MV-4-11 (cell line): ENCODE measurements around the gene DNAJC30.

Experiments used
- DNase-seq: peaks from one replicate; lab custom pipeline; 2025; lab: John Stamatoyannopoulos, UW

The DNAJC30 gene

DNA sequence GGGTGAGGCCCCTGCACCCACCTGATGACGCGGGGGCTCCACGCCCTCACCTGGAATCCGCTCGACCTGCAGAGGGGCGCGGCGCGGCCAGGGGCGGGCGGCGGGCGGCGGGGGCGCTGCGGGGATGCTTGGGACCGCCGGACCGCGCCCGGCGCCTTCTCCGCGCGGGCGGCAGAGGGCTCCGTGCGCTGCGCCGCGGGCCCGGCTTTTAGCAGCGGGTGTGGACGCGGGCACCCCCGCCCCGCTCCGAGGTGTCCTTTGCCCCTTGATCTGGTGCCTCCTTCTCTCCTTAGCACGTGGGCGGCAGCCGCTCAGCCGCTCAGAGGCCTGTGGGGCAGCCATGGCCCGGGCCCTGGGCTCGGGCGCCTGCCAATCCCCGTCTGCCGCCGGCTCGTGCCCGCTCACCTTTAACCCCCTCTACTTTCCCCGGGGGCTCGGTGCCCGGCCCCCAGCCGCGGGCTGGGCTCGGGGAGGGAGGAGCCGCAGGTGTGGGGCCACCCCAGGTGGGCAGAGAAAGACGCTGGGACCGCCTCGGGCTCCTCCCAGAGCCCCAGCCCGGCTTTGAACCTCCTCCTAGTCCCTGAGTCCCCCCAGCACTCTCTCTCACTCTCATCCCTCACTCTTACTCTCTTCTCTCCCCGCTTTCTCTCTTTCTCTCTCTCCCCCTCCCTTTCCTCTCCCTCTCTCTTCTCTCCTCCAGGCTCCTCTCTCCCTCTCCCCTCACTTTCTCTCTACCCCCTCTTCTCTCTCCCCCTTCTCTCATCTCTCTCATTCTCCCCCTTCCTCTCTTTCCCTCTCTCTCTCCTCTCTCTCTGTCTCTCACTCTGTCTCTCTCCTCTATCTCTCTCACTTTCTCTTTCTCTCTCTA is 35.3 kb downstream of the DNAJC30 start:
- no peak for DNase-seq

DNA sequence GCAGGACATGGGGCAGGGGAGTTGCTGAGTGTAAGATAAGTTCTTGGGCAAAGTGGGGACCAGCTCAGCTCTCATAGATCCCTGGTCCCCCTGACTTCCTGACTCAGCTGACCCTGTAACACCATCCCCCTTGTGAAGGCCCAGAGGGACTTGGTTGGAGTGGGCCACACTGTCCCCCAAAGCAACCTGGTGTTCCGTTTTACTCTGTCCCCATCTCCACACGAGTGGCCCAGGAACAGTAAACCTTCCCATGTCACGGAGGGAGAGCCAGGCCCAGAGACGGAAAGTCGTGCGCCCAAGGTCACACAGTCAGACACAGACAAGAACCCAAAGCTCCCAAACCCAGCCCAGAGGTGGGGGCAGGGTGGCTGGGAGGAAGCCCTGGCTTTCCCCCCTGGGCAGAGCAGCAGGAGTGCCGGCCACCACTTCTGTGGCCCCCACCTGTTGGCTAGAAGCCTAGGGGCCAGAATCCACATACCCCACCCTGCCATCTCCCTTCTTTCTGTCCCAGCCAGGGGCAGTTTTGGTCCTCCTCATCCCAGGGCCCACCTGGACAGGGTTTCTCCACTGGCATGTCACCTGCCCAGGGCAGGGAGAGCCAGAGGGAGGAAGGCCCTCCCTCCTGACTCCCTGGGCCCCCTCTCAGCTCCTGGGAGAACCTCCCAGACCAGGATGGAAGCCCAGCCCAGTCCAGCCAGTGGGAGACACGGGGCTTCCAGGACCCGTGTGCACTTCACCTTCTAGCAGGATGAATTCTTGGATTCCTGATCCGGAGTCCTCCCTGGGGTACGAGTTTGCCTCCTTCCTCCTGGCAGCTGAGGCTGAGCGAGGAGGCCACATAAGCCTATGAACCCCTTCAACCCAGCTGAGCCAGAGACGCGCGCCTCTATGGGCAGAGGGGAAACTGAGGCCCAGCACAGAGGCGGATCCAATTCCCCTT is 36.2 kb downstream of the DNAJC30 start:
- no peak for DNase-seq

DNA sequence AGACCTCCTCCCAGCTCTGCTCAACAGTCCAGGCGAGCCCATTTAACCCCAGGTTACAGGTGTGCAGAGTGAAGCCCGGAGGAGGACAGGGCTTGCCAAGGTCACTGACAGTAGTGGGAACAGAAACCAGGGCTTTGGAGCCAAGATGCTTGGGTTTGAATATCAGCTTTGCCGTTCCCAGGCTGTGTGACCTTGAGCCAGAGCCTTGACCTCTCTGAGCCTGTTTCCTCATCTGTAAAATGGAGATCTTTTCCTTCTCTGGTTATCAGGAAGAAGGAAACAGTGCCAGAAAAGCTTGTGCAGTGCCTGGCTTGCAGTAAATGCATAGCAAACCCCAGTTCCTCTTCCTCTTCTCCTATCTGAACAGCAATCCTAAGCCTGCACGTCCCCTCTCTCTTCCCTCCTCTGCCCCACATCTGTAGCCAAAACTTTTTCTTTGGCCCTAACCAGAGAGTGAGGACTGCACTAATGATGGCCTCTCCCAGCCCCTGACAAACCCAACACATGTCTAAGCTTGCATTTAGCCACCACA is 37.5 kb downstream of the DNAJC30 start:
- DNase-seq = peak; percentile 78

DNA sequence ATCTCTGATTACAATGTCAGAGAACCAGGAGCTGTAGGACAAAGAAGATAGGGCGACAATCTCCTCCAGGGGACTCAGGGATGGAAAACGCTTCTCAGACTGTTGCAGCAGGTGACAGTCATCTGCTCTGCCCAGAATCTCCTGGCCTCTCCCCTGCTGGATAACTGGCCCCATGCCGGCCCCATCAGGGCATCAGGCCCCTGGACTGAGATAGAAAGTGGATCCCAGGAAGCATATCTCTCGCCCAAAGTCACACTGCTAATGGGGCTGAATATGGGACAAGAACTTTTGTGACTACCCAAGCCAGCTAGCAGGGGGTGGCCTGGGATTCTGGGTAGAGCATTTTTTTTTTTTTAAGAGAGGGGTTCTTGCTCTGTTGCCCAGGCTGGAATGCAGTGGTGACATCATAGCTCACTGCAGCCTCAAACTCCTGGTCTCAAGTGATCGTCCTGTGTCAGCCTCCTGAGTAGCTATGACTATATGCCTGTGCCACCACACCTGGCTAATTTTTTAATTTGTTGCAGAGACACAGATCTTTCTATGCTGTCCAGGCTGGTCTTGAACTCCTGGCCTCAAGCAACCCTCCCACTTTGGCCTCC is 38.5 kb downstream of the DNAJC30 start:
- DNase-seq = no peak

DNA sequence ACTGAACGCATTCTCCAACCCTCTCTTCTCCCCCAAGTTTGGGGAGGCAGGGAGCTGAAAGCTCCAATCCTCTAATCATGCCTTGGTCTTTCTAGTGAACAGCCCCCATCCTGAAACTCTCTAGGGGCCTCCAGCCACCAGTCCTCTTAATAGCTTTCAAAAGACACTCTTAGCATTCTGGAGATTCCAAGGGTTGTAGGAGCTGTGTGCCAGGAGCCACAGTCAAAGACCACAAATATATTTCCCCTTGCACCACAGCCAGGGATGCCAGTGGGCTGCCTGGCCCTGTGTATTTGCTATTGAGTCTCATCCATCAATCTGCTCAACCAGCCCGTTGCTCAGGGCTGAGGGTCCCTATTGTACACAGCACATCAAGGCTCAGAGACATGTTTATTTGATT is 40.4 kb downstream of the DNAJC30 start:
- DNase-seq = no peak

DNA sequence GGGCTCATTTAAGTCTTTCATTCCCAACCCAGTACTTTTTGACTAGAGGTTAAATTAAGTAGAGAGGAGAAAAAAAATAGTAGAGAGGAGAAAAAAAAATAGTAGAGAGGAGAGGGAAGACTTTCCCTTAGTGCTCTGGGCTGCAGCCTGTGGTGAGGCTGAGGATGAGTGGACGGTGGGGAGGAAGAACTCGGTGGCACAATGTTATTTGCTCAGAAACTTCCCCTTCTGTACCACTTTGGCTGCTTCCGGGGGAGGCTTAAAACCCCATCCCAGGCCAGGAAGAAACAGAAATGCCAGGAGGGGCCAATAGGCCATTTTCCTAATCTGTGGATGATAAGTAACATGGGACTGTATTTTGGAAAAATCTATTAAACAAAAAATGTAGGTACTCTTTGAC is 44.3 kb downstream of the DNAJC30 start:
- peak; percentile 57 for DNase-seq

DNA sequence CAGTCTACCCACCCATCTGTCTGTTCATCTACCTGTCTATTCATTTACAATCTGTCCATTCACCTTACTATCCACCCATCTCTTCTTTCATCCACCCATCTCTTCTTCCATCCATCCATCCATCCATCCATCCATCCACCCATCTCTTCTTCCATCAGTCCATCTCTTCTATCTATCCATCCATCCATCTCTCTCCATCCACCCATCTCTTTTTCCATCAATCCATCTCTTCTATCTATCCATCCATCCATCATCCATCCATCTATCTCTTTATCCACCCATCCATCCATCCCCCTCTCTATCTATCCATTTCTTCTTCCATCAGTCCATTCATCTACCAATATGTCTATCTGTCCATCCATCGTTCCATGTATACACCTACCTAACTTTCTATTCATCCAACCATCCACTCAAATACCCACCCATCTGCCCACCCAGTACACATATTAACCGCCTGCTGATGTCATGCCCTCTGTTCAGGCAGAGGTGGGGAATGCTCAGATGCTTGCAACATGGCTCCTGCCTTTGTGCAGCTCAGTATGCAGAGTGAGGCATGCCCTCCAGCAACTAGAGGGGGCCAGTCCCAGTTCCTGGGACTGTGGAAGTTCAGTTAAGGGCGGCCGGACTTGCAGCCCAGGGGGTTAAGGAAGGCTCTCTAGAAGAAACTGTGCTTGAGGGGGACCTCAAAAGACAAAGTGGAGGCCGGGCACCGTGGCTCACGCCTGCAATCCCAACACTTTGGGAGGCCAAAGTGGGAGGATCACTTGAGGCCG is 47.6 kb downstream of the DNAJC30 start:
- DNase-seq = no peak

DNA sequence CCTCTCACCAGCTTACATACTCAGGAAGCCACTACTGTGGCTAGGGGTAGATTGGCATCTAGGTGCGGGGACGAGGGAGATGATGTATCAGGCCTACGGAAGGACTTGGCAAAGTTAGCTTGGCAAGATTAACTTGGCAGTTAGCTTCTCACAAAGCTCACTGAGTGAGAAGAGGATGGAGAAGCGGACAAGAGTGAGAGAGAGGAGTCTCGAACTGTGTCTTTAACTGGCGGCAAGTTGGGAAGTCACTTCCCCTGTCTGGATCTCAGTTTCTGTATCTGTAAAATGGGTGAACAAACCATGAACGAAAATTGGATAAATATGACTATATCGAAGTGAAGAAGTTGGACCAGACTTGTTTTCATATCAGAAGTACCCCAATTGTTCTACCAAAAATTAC is 49.4 kb downstream of the DNAJC30 start:
- no peak for DNase-seq

DNA sequence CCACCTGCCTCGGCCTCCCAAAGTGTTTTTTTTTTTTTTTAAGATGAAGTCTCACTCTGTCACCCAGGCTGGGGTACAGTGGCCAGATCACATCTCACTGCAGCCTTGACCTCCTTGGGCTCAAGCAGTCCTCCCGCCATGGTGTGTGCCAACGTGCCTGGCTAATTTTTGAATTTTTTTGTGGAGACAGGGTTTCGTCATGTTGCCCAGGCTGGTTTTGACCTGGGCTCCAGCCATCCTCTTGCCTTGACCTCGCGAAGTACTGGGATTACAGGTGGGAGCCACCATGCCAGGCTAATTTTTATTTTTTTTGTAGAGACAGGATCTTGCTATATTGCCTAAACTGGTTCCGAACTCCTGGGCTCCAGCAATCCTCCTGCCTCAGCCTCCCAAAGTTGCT is 49.9 kb downstream of the DNAJC30 start:
- DNase-seq = no peak

DNA sequence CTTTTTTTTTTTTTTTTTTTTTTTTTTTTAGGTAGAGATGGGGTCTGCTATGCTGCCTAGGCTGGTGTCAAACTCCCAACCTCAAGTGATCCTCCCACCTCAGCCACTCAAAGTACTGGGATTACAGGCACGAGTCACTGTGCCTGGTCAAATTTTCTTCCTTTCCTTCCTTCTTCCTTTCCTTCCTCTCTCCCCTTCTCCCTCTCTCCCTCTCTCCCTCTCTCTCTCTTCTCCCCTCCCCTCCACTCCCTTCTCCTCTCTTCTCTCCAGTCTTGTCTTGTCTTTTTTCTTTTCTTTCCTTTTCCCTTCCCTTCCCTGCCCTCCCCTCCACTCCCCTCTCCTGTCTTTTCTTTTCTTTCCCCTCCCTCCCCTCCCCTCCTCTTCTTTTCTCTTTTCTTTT is 51.7 kb downstream of the DNAJC30 start:
- no peak for DNase-seq
